K562 (cell line): ENCODE measurements around the gene MEX3A. TPM values are rescaled to one million over a fixed set of nuclear protein-coding genes. Genes with fewer than 3 reads are reported as not detected.

Experiments
- polyA plus RNA-seq, 8 experiments: library from polyadenylated mRNA; depleted of rRNA in 4 of 8; stranded (reverse) in 5 of 8; unstranded in 3 of 8; fragments of >200 nt; fragmentation: Nextera tagmentation in 2 of 8; fragmentation: Illumina TruSeq in 1 of 8; extraction: Ambion mirVana in 2 of 8; extraction: Trizol in 1 of 8; gene quantifications; 2 replicates each; pipeline versions ENCODE4 v1.2.1 to v1.2.3, GENCODE V29; 2011 to 2014; ENCODE audit warnings: inconsistent platforms in 1 of 8, missing spikeins in 1 of 8
- total RNA-seq, 7 experiments: library from RNA; depleted of rRNA in 6 of 7; stranded (reverse); fragments of >200 nt in 6 of 7; fragmentation: Illumina TruSeq in 2 of 7; extraction: Trizol in 2 of 7; gene quantifications; 2 replicates each; pipeline versions ENCODE4 v1.2.1 to v1.2.3, GENCODE V29; 2011 to 2021; ENCODE audit warnings: low replicate concordance in 1 of 7

MEX3A gene
- total and polyA plus RNA-seq, 9 of the 15 experiments (the other 6 are each of a cell fraction or from before 2014, with no cell fraction given): 0.36 to 13.7 (median 5.2) TPM

Other genes starting within 250 kb of the MEX3A start
Only the 7 nearest of the 20 such genes appear.
- 113 and 119 TPM in 2 replicates for gene ARHGEF2, start 103.9 kb downstream of the MEX3A start, total RNA-seq (2014; rRNA removed)
- 59.1 and 66.7 TPM in 2 replicates for gene ARHGEF2, start 103.9 kb downstream of the MEX3A start, total RNA-seq (2014; rRNA removed; fragmentation: Illumina TruSeq; extraction: Trizol)
- 62.2 and 63.9 TPM in 2 replicates for gene ARHGEF2, start 103.9 kb downstream of the MEX3A start, total RNA-seq (2015; rRNA removed; fragmentation: Illumina TruSeq; extraction: Trizol)
- gene ARHGEF2, start 103.9 kb downstream of the MEX3A start, total RNA-seq (2021): 147 and 162 TPM in 2 replicates
- 52.8 and 100 TPM in 2 replicates for gene ARHGEF2, start 103.9 kb downstream of the MEX3A start, polyA plus RNA-seq (2011; rRNA removed)
- 121 and 136 TPM in 2 replicates for gene ARHGEF2, start 103.9 kb downstream of the MEX3A start, polyA plus RNA-seq (2014; fragmentation: Illumina TruSeq; extraction: Trizol)
- 1 to 10 TPM; 7.1 to 8.9 TPM for gene ARHGEF2, start 103.9 kb downstream of the MEX3A start, polyA plus RNA-seq (2014; fragmentation: Nextera tagmentation; extraction: Ambion mirVana)
- gene ARHGEF2, start 103.9 kb downstream of the MEX3A start, polyA plus RNA-seq (2014; rRNA removed): 79.1 and 95.7 TPM in 2 replicates
- gene SSR2, start 61.5 kb downstream of the MEX3A start, total RNA-seq (2014; rRNA removed): 161 and 196 TPM in 2 replicates
- gene SSR2, start 61.5 kb downstream of the MEX3A start, total RNA-seq (2014; rRNA removed; fragmentation: Illumina TruSeq; extraction: Trizol): 211 and 214 TPM in 2 replicates
- 228 TPM in 2 replicates for gene SSR2, start 61.5 kb downstream of the MEX3A start, total RNA-seq (2015; rRNA removed; fragmentation: Illumina TruSeq; extraction: Trizol)
- 167 and 183 TPM in 2 replicates for gene SSR2, start 61.5 kb downstream of the MEX3A start, total RNA-seq (2021)
- gene SSR2, start 61.5 kb downstream of the MEX3A start, polyA plus RNA-seq (2011; rRNA removed): 411 and 494 TPM in 2 replicates
- 350 and 402 TPM in 2 replicates for gene SSR2, start 61.5 kb downstream of the MEX3A start, polyA plus RNA-seq (2014; fragmentation: Illumina TruSeq; extraction: Trizol)
- 100 to 1,000 TPM; 370 to 392 TPM for gene SSR2, start 61.5 kb downstream of the MEX3A start, polyA plus RNA-seq (2014; fragmentation: Nextera tagmentation; extraction: Ambion mirVana)
- 240 and 277 TPM in 2 replicates for gene SSR2, start 61.5 kb downstream of the MEX3A start, polyA plus RNA-seq (2014; rRNA removed)
- 35.1 and 38.1 TPM in 2 replicates for gene UBQLN4, start 28.7 kb downstream of the MEX3A start, total RNA-seq (2014; rRNA removed)
- gene UBQLN4, start 28.7 kb downstream of the MEX3A start, total RNA-seq (2014; rRNA removed; fragmentation: Illumina TruSeq; extraction: Trizol): 28.9 TPM in 2 replicates
- 35.8 and 37.0 TPM in 2 replicates for gene UBQLN4, start 28.7 kb downstream of the MEX3A start, total RNA-seq (2015; rRNA removed; fragmentation: Illumina TruSeq; extraction: Trizol)
- gene UBQLN4, start 28.7 kb downstream of the MEX3A start, total RNA-seq (2021): 59.0 and 61.3 TPM in 2 replicates
- 65.5 and 66.5 TPM in 2 replicates for gene UBQLN4, start 28.7 kb downstream of the MEX3A start, polyA plus RNA-seq (2011; rRNA removed)
- 60.1 and 60.6 TPM in 2 replicates for gene UBQLN4, start 28.7 kb downstream of the MEX3A start, polyA plus RNA-seq (2014; fragmentation: Illumina TruSeq; extraction: Trizol)
- gene UBQLN4, start 28.7 kb downstream of the MEX3A start, polyA plus RNA-seq (2014; fragmentation: Nextera tagmentation; extraction: Ambion mirVana): 10 to 100 TPM; 13.5 to 31.2 TPM
- 55.2 and 57.7 TPM in 2 replicates for gene UBQLN4, start 28.7 kb downstream of the MEX3A start, polyA plus RNA-seq (2014; rRNA removed)
- gene LAMTOR2, start 27.7 kb downstream of the MEX3A start, total RNA-seq (2014; rRNA removed): 92.7 and 98.7 TPM in 2 replicates
- 28.6 and 43.2 TPM in 2 replicates for gene LAMTOR2, start 27.7 kb downstream of the MEX3A start, total RNA-seq (2014; rRNA removed; fragmentation: Illumina TruSeq; extraction: Trizol)
- gene LAMTOR2, start 27.7 kb downstream of the MEX3A start, total RNA-seq (2015; rRNA removed; fragmentation: Illumina TruSeq; extraction: Trizol): 69.3 and 74.6 TPM in 2 replicates
- 59.2 and 66.6 TPM in 2 replicates for gene LAMTOR2, start 27.7 kb downstream of the MEX3A start, total RNA-seq (2021)
- gene LAMTOR2, start 27.7 kb downstream of the MEX3A start, polyA plus RNA-seq (2011; rRNA removed): 39.0 and 62.8 TPM in 2 replicates
- 64.0 and 81.6 TPM in 2 replicates for gene LAMTOR2, start 27.7 kb downstream of the MEX3A start, polyA plus RNA-seq (2014; fragmentation: Illumina TruSeq; extraction: Trizol)
- gene LAMTOR2, start 27.7 kb downstream of the MEX3A start, polyA plus RNA-seq (2014; fragmentation: Nextera tagmentation; extraction: Ambion mirVana): 100 to 1,000 TPM; 157 to 161 TPM
- gene LAMTOR2, start 27.7 kb downstream of the MEX3A start, polyA plus RNA-seq (2014; rRNA removed): 88.8 and 91.0 TPM in 2 replicates
- gene RAB25, start 21.3 kb downstream of the MEX3A start, total RNA-seq (2014; rRNA removed): not detected in 2 replicates
- gene RAB25, start 21.3 kb downstream of the MEX3A start, total RNA-seq (2014; rRNA removed; fragmentation: Illumina TruSeq; extraction: Trizol): not detected in 2 replicates
- not detected in 2 replicates for gene RAB25, start 21.3 kb downstream of the MEX3A start, total RNA-seq (2015; rRNA removed; fragmentation: Illumina TruSeq; extraction: Trizol)
- gene RAB25, start 21.3 kb downstream of the MEX3A start, total RNA-seq (2021): 0.27 and 0.49 TPM in 2 replicates
- gene RAB25, start 21.3 kb downstream of the MEX3A start, polyA plus RNA-seq (2011; rRNA removed): 0.10 and 0.68 TPM in 2 replicates
- gene RAB25, start 21.3 kb downstream of the MEX3A start, polyA plus RNA-seq (2014; fragmentation: Illumina TruSeq; extraction: Trizol): not detected in 2 replicates
- under 1 TPM in 1 of 2 experiments, not detected in 1; 0.13 TPM for gene RAB25, start 21.3 kb downstream of the MEX3A start, polyA plus RNA-seq (2014; fragmentation: Nextera tagmentation; extraction: Ambion mirVana)
- 0.45 TPM in 1 of 2 replicates, not detected in the other for gene RAB25, start 21.3 kb downstream of the MEX3A start, polyA plus RNA-seq (2014; rRNA removed)
- 250 and 267 TPM in 2 replicates for gene LMNA, start 32.2 kb upstream of the MEX3A start, total RNA-seq (2014; rRNA removed)
- 41.3 and 44.0 TPM in 2 replicates for gene LMNA, start 32.2 kb upstream of the MEX3A start, total RNA-seq (2014; rRNA removed; fragmentation: Illumina TruSeq; extraction: Trizol)
- 89.1 and 97.7 TPM in 2 replicates for gene LMNA, start 32.2 kb upstream of the MEX3A start, total RNA-seq (2015; rRNA removed; fragmentation: Illumina TruSeq; extraction: Trizol)
- 347 and 354 TPM in 2 replicates for gene LMNA, start 32.2 kb upstream of the MEX3A start, total RNA-seq (2021)
- 88.2 and 129 TPM in 2 replicates for gene LMNA, start 32.2 kb upstream of the MEX3A start, polyA plus RNA-seq (2011; rRNA removed)
- 77.1 and 104 TPM in 2 replicates for gene LMNA, start 32.2 kb upstream of the MEX3A start, polyA plus RNA-seq (2014; fragmentation: Illumina TruSeq; extraction: Trizol)
- 1 to 10 TPM in 1 of 2 experiments, under 1 TPM in 1; 1.00 to 4.5 TPM for gene LMNA, start 32.2 kb upstream of the MEX3A start, polyA plus RNA-seq (2014; fragmentation: Nextera tagmentation; extraction: Ambion mirVana)
- 123 and 166 TPM in 2 replicates for gene LMNA, start 32.2 kb upstream of the MEX3A start, polyA plus RNA-seq (2014; rRNA removed)
- gene SEMA4A, start 71.1 kb upstream of the MEX3A start, total RNA-seq (2014; rRNA removed): 0.45 and 0.49 TPM in 2 replicates
- 0.38 and 0.40 TPM in 2 replicates for gene SEMA4A, start 71.1 kb upstream of the MEX3A start, total RNA-seq (2014; rRNA removed; fragmentation: Illumina TruSeq; extraction: Trizol)
- gene SEMA4A, start 71.1 kb upstream of the MEX3A start, total RNA-seq (2015; rRNA removed; fragmentation: Illumina TruSeq; extraction: Trizol): 0.40 and 0.72 TPM in 2 replicates
- gene SEMA4A, start 71.1 kb upstream of the MEX3A start, total RNA-seq (2021): 1.4 and 1.9 TPM in 2 replicates
- 1.7 and 3.2 TPM in 2 replicates for gene SEMA4A, start 71.1 kb upstream of the MEX3A start, polyA plus RNA-seq (2011; rRNA removed)
- 0.79 and 1.1 TPM in 2 replicates for gene SEMA4A, start 71.1 kb upstream of the MEX3A start, polyA plus RNA-seq (2014; fragmentation: Illumina TruSeq; extraction: Trizol)
- gene SEMA4A, start 71.1 kb upstream of the MEX3A start, polyA plus RNA-seq (2014; fragmentation: Nextera tagmentation; extraction: Ambion mirVana): under 1 TPM; 0.04 to 0.06 TPM
- gene SEMA4A, start 71.1 kb upstream of the MEX3A start, polyA plus RNA-seq (2014; rRNA removed): 1.0 and 1.5 TPM in 2 replicates